Stimulated activated CD4-positive, alpha-beta T cell treated with anti-CD3 and anti-CD28 coated beads, Interleukin-4, amount 100 ng/mL, for 1 hour (primary cell): ENCODE data around the gene C11orf24.
"Not testable (repeated sequence)": the region's sequence is repeated elsewhere in the genome, so short reads cannot be mapped to it uniquely, and the experiment has no call there.

Experiments used
- DNase-seq: peaks from one replicate; pipeline ENCODE4 v3.0.0-alpha.2; 2020

The C11orf24 gene

DNA sequence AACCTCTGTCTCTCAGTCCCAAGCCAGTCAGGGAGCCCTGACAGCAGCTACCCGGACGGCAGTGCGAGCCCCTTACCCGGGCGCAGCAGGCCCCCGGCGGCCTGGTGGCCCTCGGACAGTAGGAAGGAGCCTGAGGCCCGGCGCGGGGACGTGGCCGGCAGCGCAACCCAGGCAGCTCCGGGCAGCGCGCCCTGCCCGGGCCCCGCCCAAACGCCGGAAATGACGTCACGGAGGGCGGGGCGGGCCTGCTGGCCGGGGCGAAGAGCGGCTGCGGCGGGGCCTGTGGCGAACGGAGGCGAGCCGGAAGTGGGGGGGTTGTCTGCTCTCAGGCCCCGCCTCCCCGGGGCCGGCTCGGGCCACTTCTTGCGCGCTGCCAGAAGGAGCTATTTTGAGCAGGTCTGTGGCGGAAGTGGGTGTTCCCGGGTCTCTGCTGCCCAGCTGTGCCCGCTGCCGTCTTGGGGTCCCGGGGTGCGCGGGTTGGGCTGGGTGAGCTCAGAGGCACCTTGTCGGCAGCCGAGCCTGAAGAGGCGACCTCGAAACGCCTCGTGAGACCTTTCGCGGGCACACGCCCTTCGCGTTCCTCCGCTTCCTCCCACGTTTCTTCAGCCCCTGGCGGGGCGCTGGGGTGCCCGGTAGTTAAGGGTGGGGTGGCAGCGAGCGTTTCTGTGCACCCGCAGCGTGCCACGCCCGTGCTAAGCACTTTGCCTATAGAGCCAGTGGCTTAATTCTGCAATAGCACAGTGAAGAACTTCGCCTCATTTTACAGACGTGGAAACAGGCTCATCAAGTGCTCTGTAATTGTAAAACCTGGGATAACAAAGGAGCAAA lies at the start of gene C11orf24:
Gene C11orf24, minus strand, starts transcription at position 193 of the 828 bp plus-strand sequence. CDS start 8,206 bp downstream, outside the sequence.
- DNase-seq: peak; percentile 93

DNA sequence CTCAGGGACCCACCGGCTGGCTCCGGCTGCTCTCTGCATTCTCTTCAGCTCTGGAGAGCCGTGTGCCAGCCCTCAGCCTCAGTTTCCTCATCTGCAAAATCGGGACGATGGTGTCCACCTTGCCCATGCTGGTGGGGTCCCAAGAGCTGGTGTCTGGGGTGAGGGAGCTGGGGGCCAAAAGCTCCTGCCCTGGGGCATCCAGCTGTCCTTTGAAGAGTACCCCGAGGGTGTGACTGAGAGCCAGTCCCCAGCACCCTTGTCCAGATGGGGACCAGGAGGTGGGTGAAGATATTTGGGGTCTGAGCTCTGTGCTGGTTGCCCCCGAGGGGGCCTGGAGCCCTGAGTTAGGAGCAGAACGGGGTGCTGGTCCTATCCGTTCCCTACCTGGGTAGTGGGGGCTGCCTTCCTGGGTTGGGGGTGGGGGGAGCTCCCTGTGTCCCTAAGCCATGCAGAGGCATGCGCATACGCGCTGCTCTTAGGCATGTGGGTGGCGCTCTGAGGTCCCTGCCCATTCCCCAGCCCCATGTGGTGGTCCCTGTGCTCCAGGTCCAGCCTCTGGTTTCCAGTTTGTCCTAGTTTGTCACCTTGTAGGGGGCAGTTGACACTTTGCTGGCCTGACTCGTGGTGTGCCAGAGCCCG lies 45.5 kb upstream of the C11orf24 start:
- no peak for DNase-seq

DNA sequence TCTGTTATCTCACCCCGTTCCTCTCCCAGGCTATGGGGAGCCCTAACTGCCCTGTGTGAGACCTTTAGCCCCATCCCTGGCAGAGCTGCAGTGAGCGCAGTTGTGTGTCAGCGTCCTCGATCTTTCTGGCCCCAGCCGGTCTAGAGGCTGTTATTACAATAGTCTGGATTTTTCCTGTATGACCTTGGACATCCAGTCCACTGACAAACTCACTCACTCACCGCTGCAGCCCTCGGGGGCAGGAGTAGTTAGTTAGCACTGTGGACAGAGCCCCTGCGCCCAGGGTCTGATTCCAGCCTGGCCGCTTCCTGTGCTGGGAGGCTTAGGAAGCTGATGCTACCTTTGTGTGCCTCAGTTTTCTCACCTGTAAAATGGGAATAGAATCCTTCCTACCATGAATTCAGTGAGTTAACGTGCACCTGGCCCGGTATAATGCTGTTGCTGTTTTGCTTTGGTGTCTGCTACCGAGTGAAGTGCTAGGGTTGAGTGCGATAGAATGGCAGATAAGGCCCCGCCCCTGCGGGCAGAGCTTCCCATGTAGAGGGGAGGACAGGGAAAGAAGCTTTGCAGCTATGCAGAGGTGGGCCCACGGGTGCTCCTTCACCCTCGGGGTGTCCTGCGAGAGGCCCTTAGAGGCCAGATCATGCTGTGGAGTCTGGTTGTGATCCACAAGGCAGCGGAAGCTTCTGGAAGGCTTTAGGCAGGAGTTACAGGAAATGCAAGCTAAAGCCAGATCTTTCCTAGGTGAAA lies 43.6 kb upstream of the C11orf24 start:
- DNase-seq: no peak

DNA sequence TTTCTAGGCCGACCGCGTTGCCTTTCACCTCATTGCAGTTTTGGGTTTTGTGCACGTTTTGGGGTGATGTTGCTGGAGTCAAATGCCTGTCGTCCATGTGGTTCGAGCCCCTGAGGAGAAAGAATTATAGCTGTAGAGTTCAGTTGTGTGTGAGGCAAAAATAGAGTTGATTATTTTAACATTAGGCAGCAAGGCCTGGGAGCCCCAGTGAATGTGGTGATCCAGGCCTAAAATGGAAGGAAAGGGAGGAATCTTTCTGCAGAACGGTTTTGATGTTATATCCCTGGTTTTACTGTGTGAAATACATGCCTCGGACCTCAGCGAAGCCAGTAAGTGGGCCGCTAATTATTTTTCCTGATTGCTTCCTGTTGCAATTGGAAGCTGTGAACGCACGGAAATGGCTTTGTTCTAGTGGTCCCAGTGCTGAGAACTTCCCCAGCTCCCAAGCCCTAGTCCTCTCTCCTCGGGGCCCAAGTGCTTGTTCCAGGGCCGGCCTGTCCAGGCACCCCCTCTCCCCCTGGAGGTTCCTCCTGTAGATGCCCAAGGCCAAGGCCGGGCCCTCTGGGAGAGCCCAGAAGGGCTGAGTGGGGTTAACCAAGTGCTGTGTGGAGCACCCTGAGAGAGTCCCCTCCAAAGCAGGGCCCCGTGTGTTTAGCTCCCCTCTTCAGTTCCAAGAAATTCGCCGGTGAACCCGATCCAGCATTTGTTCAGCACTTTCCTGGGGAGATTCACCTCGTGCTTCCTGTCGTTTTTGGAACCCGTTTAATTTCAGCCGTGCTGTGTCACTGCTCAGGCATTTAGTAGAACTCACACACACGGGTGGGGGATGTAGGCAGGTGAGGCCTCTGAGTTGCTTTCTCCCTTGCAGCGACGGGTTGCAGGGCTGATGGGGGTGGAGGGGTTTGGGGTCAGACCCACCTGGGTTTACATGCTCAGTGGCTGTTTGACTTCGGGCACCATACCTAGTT lies 42.7 kb upstream of the C11orf24 start:
- DNase-seq: no peak

DNA sequence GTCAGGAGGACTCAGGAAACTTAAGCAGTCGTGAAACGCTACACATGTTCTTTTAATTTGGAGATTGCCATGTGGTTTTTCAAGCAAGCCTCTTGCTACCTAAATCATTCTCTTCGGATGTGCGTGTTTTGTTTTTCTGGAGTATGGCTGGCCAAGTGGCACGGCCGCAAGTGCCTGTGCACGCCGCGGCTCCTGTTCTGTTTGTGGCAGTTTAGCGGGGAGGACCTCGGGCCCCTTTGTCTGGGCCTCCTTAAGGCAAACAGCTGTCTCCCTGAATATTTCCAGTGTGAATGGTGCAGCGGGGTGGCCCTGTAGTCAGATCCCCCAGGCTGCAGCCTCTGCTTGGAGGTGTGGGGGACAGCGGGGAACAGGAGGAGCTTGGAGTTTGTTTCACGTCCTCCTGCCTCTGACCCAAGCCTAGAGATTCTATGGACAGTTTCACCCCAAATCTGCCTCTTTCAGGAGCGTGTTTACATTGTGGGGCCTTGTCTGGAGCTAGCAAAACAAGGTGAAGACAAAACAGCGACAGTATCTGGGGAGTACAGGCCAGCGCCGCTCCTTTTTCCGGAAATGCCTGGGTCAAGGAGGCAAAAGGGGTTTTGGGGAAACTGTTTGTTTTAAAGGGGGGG lies 41.9 kb upstream of the C11orf24 start:
- DNase-seq: no peak

DNA sequence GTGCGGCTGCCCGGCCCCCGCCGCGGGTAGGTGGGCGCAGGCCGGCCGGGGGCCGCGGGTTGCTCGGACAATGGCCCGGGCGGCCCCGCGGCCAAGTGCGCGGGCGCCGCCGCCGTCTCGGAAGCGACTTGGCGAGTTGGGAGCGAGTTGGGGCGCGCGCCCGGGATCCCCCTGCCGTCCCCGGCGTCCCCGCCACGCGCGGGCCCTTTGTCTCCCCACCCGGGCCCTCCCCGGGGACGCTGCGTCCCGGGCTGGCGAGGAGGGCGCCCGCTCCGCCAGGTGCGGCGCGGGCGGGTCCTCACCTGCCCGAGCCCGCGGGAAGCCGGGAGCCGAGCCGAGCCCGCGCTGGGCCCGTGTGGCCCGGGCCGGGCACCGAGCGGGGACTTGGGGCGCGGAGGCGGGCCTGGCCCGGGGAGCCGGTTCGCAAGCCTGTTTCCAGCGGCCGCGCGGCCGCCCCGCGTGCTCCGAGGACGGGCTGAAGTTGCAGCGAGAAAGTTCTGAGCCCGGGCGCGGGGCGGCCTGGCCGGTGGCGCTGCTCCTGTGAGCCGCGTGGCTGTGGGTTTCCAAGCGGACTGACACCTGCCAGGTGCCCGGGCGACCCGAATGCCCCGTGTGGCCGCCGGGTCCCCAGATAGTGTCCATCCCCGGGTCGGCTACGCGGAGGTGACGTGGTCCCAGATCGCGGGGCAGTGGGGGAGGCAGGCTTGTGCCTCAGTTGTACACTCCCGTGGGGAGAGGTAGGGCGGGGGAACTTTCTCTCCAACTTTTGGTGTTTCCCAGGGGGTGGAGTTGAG lies 41.2 kb upstream of the C11orf24 start:
- DNase-seq: peak; percentile 26

DNA sequence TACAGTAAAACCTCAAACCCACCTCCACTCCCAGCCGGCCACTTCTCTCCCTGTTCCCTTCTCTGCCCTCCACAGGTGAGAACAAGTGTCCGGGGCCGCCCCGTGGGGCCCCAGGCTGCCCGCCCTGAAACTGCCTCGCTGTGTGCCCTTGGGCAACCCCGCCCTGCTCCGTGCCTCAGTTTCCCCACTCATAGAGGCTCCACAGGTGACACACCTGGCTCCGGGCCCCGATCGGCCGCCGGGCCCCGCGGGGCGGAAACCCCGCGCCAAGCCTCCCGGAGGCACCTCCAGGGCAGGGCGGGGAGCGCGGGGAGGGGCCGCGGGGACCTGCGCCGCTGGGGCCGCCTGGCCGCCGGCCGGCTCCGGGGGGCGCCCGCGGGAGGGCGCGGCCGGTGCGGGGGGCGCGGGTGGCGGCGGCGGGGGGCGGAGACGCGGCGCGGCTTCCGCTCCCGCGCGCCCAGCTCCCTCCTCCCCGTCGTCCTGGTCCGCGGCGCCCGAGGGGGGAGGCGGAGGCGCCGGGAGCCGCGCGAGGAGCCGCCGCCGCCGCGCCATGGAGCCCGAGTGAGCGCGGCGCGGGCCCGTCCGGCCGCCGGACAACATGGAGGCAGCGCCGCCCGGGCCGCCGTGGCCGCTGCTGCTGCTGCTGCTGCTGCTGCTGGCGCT lies 40.5 kb upstream of the C11orf24 start, which contains the start of gene LRP5:
Gene LRP5, plus strand, starts transcription at position 475 of the 663 bp plus-strand sequence. Its CDS starts 124 bp downstream, at position 599.
- DNase-seq: peak; percentile 24

DNA sequence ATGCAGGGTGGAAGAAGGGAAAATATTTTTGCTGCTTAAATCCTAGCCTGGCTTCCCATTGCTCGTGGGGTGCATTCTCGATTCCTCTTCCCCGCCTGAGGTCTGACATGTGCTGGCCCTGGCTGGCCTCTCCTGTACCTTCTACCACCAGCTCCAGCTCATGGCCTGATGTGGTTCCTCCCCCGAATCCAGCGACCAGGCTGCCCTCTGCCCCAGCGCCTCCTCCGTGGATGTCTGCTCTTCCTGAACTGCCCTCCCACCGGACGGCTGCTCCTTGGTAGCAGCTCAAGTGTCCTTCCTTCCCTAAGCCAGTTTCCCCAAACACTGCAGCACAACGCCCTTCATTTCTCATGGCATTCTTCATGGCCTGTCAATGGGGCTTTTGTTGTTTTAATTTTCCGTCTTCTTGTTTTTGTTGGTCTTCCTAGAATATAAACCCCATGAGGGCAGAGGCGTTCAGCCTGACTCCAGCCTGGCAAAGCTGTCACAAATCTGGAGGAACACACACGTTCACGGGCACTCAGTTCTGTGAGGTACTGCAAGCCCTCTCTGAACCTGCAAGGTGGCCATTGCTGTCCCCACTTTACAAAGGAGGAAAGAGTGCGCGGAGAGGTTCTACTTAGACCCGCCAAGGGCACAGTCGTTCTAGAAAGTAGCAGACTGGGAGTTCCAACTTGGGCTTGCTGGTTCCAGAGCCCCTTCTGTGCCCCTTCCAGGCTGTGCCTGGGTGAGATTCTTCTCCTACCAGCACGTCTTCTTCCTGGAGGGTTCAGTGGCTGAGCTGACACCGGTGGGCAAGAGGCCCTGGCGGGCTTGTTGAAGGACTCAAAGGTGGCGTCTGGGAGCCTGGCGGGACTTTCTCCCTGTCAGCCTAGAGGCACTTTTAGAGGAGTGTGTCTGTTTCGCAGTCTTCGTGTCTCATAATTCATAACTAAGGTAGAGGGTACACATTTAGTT lies 39.7 kb upstream of the C11orf24 start:
- no peak for DNase-seq

DNA sequence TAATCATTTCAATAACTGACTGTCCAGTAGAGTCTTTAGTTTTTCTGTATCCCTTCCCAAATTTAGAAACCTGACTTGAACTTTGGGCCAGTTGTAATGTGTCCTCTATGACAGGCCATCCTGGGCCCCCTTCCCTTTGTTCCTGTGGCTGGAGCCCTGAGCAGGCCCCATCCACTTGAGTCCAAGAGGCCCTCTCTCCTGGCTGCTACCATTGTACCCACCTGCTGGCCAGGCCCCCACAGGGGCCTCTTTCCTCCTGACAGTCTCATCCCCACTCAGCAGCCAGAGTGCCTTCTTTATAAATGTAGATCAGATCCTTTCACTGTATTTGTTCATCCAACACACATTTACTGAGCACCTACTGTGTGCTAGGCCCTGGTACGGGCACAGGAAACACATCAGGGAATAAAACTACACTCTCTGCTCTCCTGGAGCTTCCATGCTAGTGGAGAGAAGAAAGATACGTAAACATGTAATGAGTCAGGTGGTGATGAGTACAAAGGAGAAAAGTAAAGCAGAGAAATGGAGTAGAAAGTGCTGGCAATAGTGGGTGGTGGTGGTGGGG lies 37.9 kb upstream of the C11orf24 start:
- no peak for DNase-seq

DNA sequence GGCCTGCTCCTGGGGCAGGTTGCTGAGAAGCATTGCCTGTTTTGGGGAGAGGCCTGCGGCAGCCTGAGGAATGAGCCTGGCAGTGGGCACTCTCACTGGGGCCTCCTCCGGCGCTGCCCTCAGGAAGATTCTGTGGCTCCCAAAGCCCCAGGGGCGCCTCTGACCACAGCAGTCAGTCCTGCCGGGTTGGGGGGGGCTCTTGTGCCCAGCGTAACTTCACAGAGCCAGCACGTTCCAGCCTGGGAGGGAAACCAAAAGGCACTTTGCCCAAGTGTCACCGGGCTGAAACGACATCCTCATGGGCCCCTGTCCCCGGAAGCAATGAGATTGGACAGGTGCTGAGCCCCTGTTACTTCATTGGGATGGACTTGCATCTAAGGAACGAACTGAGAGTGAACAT lies 36.3 kb upstream of the C11orf24 start:
- no peak for DNase-seq

DNA sequence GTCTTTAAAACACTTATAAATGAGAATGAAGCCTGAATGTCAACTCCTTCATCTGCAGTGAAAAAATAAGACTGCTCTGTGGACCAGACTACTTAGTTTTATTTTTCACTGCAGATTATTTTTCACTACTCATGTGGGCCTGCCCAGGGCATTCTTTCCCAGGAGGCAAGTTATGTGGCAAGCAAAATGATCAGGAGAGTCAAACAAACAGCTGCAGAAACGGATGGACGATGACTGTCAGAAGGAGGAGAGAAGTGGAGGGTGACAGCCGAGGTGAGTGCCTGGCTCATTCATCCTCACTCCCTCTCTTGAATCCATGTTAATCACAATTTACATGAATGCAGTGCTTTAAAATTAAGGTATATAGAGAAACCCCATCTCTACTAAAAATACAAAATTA lies 34.9 kb upstream of the C11orf24 start:
- no peak for DNase-seq

DNA sequence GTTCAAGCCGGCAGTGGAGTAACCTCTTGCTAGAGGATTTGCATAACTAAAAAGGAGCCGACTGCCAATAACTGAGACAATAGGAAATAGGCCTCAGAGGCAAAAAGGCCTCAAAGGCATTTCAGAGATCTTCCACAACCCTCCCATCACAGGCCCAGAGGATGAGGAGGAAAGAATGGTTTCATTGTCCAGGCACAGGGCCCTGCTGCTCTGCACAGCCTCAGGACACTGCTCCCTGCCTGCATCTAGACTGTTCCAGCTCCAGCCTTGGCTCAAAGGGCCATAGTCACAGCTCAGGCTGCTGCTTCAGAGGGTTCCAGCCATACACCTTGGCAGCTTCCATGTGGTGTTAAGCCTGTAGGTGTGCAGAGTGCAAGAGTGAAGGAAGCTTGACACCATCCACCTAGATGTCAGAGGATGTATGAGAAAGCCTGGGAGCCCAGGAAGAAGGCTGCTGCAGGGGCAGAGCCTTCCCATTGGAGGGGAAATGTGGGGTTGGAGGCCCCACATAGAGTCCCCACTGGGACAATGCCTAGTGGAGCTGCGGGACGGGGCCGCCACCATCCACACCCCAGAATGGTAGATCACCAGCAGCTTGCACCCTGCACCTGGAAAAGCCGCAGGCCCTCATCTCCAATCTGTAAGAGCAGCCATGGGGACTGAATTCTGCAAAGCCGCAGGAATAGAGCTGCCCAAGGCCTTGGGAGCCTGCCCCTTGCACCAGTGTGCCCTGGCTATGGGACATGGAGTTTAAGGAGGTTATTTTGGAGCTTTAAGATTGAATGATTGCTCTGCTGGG lies 32.4 kb upstream of the C11orf24 start:
- no peak for DNase-seq

DNA sequence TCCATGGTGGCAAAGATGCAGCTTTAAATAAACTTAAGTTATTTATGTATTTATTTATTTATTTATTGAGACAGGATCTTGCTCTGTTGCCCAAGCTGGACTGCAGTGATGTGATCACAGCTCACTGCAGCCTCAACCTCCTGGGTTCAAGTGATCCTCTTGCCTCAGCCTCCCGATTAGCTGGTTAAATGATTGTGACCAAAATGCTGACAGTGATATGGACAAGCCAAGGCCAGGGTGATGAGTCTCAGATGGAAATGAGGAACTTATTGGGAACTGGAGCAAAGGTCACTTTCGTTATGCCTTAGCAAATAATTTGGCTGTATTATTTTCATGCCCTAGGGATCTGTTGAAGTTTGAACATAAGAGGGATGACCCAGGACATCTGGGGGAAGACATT lies 31.3 kb upstream of the C11orf24 start:
- no peak for DNase-seq

DNA sequence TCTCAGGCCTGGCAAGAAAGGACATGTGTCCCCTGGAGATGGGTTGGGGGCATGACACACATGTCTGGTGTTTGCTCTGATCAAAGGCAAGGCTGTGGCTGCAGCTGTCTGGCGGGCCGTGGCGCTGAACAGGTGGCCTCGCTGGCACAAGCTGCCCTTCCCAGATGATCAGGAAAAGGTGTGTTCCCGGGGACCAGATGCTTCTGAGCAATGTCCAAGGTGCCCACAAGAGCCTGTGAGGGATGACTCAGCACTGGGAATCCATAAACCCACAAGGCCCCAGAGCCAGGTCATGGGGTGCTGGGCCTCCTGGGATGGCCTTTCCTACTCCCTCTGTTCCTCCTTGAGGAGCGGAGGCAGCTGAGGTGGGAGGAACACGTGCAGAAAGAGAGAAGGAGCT lies 30.9 kb upstream of the C11orf24 start:
- no peak for DNase-seq

DNA sequence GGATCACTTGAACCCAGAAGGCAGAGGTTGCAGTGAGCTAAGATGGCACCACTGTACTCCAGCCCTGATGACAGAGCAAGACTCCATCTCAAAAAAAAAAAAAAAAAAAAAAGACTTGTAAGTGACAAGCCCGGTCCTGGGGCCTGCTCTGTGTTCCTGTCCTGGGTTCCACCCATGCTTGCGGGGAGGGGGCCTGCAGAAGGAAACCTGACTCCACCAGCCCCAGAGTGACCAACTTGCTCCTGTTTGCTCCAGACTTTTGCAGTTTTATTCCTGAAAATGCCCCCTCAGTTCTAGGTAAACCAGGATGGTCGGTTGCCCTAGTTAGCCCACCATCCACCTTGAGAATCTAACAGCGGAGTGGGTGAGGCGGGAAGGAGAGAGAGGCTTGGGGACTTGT lies 30.5 kb upstream of the C11orf24 start:
- DNase-seq: no peak

DNA sequence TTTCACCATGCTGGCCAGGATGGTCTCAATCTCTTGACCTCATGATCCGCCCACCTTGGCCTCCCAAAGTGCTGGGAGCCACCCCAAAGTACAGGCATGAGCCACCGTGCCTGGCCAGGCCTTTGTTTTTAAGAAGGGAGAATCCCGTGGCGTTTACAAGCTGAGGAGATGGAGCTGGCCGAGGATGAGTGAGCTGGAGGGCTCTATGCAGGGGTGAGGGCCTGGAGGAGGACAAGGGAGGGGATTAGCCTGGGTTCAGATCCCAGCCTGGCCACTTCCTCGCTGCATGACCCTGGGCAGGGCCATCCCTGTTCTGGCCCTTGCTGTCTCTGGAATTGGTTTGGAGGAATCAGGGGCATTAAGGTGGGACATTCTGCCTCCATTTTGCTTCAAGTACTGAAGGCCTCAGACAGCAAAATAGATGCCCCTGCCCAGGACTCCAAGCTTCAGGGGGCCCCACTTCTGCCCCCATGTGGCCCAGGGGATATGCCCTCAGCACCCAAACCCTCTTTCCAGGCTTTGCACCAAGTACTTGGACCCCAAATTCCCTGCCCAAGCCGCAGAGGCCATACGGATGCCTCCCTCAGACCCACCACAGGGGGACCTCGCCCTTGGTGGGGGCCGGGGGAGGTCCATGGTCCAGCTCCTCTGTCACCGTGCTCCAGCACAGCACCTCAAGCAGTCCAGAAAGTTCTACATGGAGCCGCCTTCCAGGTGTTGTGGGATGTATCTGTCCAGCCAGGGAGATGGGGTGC lies 28.5 kb upstream of the C11orf24 start:
- no peak for DNase-seq

DNA sequence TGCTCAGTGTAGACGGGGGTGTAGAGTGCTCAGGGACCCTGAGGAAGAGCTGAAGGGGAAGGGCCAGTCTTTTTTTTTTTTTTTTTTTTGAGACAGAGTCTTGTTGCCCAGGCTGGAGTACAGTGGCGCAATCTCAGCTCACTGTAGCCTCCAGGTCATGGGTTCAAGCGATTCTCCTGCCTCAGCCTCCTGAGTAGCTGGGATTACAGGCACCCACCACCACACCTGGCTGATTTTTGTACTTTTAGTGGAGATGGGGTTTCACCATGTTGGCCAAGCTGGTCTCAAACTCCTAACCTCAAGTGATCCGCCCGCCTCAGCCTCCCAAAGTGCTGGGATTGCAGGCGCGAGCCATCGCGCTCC lies 27.7 kb upstream of the C11orf24 start:
- DNase-seq: not testable (repeated sequence)
